OCI-M1 (cell line): ENCODE results near the gene RIC3.

ENCODE experiments used
- DNase-seq: peaks from one replicate; lab custom pipeline; 2025; lab: John Stamatoyannopoulos, UW

Gene RIC3

DNA sequence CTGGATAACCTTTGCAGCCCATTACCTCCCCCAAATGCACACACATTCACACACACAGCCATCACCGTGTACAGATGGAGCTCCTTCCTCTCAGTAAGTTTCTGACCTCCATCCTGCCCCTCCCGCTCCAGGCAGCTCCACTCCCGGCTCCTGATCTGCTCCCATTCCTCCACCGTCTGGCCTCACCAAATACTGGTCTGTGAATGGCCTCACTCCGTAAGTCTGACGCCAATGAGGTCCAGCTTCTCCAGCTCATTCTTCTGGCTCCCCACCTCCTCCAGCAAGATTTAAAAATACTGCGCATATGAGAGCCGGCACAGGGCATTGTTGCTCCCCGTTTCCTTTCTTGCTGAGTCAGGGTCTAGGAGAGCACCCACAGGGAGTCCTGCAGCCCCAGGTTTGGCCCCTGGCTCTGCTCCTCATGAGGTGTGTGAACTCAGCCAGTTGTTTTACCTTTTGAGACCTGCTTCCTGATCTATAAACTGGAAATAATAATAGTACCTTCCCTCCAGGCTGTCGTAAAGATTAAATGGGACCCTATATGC lies 101.8 kb downstream of the RIC3 start:
- no peak for DNase-seq

DNA sequence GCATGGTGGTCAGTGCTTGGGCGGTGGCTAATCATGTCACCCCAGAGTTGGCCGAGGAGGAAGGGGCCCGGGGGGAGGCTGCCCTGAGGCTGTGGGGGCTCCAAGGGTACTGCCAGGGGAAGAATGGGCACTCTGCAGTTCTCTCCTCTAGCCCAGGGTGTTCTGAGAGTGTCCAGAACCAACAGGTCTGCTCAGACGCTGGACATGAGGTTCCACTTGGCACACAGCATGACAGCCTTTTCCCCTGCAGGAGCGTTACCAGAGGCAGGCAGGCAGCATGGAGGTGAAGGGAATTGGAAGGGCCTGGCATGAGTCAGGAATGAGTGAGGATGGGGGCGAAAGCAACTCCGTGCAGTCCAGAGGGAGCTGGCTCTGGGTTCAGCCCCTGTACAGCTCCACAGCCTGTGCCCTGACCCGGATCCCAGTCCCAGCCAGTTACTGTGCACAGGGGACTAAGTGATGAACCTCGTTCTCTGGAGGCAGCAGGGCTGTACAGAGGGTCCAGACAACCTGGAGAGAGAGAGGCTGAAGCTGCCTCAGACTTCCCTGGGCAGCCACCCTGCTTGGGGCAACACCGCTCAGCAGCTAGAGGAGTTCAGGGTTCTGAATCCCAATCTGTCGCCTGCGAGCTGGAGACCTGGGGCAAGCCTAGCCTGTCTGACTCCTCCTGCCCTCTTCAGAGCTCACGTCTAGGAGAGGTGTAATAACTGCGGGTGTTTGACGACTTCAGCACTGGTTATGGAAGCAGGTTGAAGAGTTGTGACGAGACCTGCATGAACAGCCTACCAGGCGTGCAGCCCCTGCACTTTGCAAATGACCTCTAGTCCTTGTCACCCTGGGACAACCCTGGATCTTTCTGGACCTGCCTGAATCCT lies 102.6 kb downstream of the RIC3 start:
- DNase-seq, result no peak

DNA sequence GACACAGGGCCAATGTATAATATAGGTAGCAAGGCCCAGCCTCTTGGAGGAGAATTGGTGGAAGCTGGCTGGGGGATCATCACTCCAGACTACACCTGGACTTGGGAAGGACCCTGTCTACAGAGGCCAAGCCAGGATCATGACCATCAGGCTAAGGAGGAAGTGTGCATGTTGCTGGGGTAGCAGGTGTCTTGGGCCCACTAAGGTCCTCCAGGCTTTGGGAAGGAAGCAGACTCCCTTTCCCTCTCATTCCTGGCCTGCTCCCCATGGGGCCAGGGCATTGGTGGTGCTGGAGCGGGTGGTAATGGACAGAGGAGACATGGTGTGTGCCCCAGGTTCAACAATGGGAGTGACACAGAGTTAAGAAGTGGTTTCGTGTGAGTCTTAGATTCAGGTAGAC lies 103.8 kb downstream of the RIC3 start:
- no peak for DNase-seq

DNA sequence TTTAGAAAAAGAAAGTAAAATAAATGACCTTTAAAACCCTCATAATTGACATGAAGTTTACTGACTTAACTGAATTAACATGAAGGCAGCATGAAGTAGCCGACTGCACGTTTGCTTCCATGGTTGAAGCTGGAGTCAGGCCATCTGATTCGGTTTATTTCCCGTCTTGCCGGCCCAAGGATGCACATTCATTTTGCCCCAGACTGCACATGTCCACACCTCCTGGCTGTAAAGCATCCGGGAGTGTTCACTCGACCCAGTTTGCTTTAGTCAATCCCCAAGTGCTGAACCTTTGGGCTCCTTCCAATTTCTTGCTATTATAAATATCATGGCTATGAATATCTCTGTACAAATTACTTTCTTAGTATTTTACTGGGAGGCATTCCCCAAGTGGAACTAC lies 105.5 kb downstream of the RIC3 start:
- DNase-seq, result no peak

DNA sequence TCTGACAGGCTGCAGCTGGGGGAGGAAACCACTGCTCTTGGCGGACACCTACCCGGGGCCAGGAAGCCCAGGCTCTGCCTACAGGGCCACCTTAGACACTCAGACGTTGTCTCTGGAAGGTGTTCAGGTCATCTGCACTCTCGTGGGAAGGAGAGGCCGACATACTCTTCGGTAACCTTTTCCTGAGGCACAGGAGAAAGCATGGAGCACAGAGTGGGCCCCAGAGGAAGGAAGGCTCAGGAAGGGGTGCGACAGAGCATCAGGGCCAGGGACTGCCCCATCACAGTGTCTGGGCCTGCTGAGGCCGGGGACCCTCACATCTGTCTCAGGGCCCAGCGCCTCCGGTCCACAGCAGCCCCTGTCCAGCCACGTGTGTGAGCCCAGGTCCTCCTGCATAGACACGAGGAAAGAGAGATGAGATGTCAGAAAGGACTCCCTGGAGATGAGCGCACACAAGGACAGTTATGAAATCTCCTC lies 106.0 kb downstream of the RIC3 start:
- DNase-seq, result no peak

DNA sequence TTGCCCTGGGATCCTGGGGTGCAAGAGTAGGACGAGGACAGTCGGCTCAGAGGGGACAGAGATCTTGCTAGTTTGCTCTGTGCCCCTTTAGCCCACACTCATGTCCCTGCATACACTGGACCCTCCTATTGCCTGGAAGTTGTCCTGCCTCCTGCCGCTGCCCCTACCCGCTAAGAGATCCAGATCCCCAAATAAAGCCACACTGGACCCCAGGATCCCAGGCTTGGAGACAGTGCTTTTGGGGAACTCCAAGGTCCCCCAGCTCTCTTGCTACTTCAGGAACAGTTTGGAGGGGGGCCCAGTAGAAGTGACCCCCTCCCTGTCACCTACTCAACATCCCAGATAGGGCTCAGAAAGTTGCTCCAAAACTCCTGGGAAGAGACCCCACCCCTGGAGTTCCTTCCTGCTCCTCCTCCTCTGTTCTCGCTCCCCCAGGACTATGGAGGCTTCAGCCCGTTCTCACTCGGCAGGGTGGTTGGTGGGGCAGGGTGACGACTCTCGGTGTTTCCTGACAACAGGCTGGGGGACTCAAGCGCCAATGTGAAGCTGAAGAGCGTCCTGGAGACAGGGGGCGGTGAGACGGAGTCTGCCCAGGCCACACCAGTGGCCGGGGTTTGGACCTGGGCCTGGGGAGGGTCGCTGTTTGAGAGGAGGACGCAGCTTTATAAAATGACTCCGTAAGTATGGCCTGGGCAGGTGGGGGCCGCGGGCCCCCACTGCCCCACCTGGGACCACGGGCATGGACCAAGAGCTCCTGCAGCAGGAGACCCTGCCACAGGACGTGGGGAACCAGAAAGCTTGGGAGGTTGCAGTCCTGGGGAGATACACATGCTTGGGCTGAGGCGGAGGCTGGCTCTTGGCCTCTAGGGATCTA lies 107.0 kb downstream of the RIC3 start:
- DNase-seq, result no peak

DNA sequence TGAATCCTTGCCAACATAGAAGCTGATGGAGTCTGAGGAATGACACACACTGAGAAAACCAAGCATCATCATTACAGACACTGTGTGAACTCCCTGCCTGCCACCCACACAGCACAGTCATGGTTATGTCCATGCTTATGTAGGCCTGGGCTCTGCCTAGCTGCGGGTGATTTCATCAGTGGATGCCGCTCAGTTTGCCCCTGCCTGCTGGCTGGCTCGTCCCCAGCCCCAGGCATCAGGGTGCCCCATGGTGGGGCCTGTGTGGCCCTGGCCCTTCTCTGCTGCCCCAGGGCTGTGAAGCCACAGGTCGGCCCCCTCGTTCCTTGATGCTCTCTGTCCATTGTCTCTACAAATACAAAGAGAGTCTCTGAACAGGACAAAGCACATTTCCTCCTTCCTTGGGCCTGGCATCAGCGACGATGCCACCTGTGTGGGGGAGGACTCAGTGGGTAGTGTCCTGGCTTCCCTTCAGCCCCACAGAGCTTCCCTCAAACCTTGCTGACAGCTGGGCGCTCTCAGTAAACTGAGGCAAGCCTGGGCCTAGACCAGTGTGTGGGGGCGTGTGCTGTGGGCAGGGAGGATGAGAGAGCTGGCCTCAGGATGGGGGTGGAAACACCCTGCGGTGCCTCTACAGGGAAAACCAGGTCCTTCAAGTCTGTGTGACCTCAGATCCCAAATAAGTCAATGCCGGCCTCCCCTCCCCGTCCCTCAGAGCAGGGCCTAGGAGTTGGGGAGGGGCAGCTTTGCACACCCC lies 107.8 kb downstream of the RIC3 start:
- no peak for DNase-seq

DNA sequence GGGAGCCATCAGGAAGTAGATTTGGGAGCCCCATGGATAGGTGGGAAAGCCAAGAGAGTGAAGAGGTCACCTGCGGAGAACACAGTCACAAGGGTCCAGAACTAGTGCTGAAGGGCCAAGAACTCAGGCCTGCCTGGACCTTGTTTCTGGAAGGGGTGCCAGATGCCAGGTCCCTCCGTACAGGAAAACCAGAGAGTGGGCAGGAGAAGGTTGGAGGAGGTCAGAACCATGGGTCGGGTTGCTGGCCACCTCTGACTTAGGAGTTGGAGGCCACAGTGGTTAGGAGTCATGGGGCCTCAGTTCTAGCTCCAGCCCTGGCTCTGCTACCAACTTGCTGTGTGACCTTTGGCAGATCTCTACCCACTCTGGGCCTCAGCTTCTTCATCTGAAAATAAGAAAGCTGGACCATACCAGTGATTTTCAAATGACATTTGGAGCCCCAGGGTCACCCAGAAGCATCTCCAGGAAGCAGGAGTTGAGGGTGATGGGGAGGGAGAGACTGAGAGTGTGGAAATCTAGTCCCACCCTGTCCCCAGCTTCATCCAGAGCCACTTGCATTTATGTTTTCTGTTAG lies 108.6 kb downstream of the RIC3 start:
- DNase-seq, result no peak

DNA sequence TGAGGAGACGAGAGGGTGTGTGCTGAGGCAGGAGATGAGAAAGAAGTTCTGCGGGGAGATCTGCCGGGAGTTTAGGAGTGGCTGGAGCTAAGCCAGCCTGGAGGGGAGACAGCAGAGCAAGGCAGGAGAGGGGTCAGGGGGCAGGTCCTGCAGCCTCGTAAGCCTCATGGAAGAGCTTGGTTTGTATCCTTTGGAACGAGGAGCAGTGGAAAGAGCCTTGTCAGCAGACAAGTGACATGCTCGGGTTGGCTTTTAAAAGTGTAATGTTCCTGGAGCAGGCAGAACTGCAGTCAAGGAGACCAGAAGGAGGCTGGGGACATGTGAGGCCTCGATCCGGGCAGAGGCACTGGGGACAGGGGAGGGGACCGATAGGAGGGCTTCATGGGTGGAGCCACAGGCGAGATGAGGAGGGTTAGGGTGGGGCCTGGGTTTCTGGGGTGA lies 109.2 kb downstream of the RIC3 start:
- no peak for DNase-seq

DNA sequence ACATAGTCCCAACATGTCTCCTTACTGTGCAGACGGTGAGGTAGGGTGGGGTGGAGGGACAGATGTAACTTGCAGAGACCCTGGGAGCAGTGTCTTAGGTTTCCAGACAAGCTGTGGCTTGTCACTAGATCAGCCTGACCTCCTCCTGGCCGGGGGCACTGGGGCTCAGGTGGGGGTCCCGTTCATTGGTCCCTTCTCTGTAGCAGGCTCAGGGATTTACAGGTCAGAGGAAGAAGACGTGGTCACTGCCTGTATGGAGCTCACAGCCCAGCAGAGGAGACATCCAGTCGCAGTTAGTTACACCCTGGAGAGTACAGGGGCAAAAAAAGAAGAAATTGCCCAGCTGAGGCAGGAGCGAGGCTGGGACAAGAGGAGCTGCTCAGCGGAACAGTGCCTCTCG lies 109.8 kb downstream of the RIC3 start:
- DNase-seq, result no peak

DNA sequence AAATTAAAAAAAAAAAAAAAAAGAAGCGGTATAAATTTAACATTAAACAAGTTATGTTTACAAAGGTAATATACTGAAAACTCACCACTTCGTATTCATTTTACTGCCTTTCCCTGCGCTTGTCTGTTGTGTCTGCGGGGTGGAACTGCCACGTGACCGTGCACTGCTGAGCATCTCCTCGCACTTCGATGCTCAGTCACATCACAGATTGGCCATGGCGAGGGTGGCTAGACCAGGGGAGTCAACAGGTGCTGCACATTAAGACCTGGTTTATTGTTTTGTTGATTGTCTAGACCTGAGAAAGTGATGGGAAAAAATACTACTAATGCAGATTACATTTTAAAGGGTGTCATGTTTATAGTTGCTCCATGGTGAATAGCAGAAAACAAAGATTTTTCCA lies 110.6 kb downstream of the RIC3 start:
- DNase-seq, result no peak

DNA sequence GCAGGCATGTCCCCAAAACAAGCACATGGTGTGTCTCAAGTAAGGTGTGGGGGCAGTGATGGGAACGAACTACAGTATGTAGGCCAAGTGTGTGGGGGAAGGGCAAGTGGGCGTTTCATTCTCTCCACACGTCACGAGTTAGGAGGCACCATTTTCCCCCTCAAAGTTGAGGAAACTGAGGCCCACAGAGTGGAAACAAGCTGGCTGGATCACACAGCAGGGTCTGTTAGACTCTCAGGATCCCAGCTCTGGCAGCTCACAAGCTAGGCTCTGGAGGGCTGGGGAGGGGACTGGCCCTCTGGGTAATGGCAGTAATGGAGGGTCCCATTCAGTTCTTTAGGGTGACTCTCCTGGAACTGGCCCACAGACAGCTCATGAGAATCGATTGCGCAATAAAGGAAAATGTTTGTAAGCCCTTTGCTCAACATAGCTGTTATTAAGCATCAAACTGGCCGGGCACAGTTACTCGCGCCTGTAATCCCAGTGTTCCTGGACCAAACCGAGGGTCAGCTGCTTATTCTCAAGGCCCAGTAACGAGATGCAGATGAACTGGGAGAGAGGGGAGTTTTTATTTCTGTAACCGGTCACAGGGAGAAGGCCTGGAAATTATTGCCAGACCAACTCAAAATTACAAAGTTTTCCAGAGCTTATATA lies 111.9 kb downstream of the RIC3 start:
- DNase-seq, result peak; percentile 6
